ENCODE data around the gene PBRM1.

- no peak for TF ChIP-seq CTCF (IDR thresholded peaks at IDR 0.05)
- TF ChIP-seq EZH2 (IDR thresholded peaks at IDR 0.05), result no peak
- no peak for TF ChIP-seq EZH2phosphoT487 (IDR thresholded peaks at IDR 0.05)
These were observed 149.1 kb downstream of the PBRM1 start, which contains the start of gene UQCC5 for GRCh38 chr3:52536369-52537164.

All from neural progenitor cell (in vitro differentiated cells).